ENCODE measurements around the gene CCL20. TPM values are rescaled to one million over a fixed set of nuclear protein-coding genes. Genes with fewer than 3 reads are reported as not detected.

Gene CCL20
- total RNA-seq, 1 donor from 2014 or later: not detected

GRCh38 chr2:227856697-227857096, 43.1 kb downstream of the CCL20 start:
- CTCF ChIA-PET: no interaction called here

DNA sequence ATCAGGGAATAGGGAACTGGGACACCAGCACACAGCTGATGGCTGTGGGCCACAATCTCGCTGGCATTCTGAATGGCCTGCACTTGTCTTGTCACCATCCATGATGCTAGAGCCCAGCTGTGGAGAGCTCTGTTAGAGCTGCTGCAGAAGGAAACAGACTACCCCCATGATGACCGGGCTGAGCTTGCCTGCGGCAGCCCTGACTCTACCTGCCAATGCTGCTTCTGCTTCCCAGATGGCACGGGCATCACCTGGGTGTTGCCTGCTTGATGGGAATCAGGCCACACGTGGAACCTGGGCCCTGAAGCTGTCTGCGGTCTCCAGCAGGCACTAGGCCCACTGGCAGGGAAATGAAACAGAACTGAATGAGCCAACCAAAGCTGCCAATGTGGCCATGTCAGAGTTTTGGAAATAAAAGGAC, 46.6 kb downstream of the CCL20 start:
- Mint-ChIP-seq H3K27me3 (peaks cover 5% of the 10 kb centered on the region), H3K9me3 (no peaks in the 10 kb centered on the region), H3K27ac (no peak overlapping the region), H3K36me3 (ENCODE audit: low read depth) (no peaks in the 10 kb centered on the region), H3K4me1 (no peaks in the 10 kb centered on the region), H3K4me3 (no peak overlapping the region)
- DNase-seq: no peak
- TF ChIP-seq, protein P1, sequence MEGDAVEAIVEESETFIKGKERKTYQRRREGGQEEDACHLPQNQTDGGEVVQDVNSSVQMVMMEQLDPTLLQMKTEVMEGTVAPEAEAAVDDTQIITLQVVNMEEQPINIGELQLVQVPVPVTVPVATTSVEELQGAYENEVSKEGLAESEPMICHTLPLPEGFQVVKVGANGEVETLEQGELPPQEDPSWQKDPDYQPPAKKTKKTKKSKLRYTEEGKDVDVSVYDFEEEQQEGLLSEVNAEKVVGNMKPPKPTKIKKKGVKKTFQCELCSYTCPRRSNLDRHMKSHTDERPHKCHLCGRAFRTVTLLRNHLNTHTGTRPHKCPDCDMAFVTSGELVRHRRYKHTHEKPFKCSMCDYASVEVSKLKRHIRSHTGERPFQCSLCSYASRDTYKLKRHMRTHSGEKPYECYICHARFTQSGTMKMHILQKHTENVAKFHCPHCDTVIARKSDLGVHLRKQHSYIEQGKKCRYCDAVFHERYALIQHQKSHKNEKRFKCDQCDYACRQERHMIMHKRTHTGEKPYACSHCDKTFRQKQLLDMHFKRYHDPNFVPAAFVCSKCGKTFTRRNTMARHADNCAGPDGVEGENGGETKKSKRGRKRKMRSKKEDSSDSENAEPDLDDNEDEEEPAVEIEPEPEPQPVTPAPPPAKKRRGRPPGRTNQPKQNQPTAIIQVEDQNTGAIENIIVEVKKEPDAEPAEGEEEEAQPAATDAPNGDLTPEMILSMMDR (IDR thresholded peaks at IDR 0.05): no peak
- ChIA-PET CTCF (interaction anchor here (1.0 kb wide), 1 partner anchor 30 kb away, joined by 3 read pairs; no protein-coding TSS in a partner anchor), POLR2A (no interaction called here)
- no peak for ATAC-seq (ENCODE audit: low read depth)
- intact Hi-C loops (cut with micrococcal nuclease): loop anchor here (5.0 kb wide), 1 partner anchor 733 kb away; no protein-coding TSS in a partner anchor

More at GRCh38 chr2:227856697-227857096, 43.1 kb downstream of the CCL20 start:
- no peak for DNase-seq
- intact Hi-C loops (cut with micrococcal nuclease): no loop called here
- POLR2A ChIA-PET: no interaction called here
- no peak for ATAC-seq (ENCODE audit: low read depth)
- Mint-ChIP-seq H3K36me3 (ENCODE audit: low read depth) (no peaks in the 10 kb centered on the region), H3K4me1 (no peaks in the 10 kb centered on the region), H3K4me3 (no peak overlapping the region), H3K27me3 (peaks cover 11% of the 10 kb centered on the region), H3K9me3 (no peaks in the 10 kb centered on the region), H3K27ac (no peak overlapping the region)
- TF ChIP-seq, protein P1 (IDR thresholded peaks at IDR 0.05): no peak

GRCh38 chr2:227861011-227861410, 47.4 kb downstream of the CCL20 start:
- TF ChIP-seq, protein P1 (IDR thresholded peaks at IDR 0.05): no peak
- CTCF ChIA-PET: interaction anchor here (1.0 kb wide), 1 partner anchor 29 kb away, joined by 3 read pairs; no protein-coding TSS in a partner anchor
- intact Hi-C loops (cut with micrococcal nuclease): loop anchor here (5.0 kb wide), 1 partner anchor 734 kb away; no protein-coding TSS in a partner anchor

DNA sequence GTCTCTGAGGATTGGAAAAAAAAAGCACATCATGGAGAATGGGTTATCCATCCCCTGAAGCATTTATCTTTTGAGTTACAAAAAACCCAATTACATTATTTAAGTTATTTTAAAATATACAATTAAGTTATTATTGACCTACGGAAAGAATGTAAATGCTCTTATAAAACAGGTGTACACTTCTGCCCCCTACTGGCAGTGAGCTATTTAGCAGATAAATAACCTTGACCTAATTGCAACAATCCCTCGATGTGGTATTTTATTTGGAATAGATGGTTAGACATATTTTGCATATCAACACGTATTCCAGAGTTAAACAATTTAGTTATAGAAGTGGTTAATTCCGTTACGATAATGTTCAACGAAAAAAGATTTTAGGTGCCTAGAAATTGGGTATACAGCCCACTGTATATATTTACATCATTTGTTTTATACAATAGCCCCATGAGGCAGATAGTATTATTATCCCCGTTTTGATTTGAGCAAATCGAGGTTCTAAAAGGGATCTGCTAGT, 48.6 kb downstream of the CCL20 start:
- Mint-ChIP-seq H3K27ac (no peak overlapping the region), H3K4me1 (no peaks in the 10 kb centered on the region), H3K4me3 (no peak overlapping the region), H3K36me3 (ENCODE audit: low read depth) (no peaks in the 10 kb centered on the region), H3K27me3 (no peaks in the 10 kb centered on the region), H3K9me3 (no peaks in the 10 kb centered on the region)
- ATAC-seq (ENCODE audit: low read depth) (no peak), DNase-seq (no peak)
- POLR2A ChIA-PET: no interaction called here
- TF ChIP-seq, protein P1 (IDR thresholded peaks at IDR 0.05): no peak
- intact Hi-C loops (cut with micrococcal nuclease): loop anchor here (1.0 to 5.0 kb wide), 2 partner anchors 204 to 735 kb away; no protein-coding TSS in a partner anchor
- CTCF ChIA-PET: interaction anchor here (0.9 to 1.0 kb wide), 2 partner anchors 11 to 624 kb away, joined by 3 to 5 read pairs; no protein-coding TSS in a partner anchor

More at GRCh38 chr2:227861011-227861410, 47.4 kb downstream of the CCL20 start:
- no peak overlapping the region for H3K27ac Mint-ChIP-seq
- no peaks in the 10 kb centered on the region for H3K36me3 Mint-ChIP-seq (ENCODE audit: low read depth)
- POLR2A ChIA-PET: no interaction called here
- H3K9me3 Mint-ChIP-seq: no peaks in the 10 kb centered on the region
- ATAC-seq (ENCODE audit: low read depth) (no peak), DNase-seq (no peak)
- no peaks in the 10 kb centered on the region for H3K4me1 Mint-ChIP-seq
- H3K4me3 Mint-ChIP-seq: no peak overlapping the region
- peaks cover 2% of the 10 kb centered on the region for H3K27me3 Mint-ChIP-seq

DNA sequence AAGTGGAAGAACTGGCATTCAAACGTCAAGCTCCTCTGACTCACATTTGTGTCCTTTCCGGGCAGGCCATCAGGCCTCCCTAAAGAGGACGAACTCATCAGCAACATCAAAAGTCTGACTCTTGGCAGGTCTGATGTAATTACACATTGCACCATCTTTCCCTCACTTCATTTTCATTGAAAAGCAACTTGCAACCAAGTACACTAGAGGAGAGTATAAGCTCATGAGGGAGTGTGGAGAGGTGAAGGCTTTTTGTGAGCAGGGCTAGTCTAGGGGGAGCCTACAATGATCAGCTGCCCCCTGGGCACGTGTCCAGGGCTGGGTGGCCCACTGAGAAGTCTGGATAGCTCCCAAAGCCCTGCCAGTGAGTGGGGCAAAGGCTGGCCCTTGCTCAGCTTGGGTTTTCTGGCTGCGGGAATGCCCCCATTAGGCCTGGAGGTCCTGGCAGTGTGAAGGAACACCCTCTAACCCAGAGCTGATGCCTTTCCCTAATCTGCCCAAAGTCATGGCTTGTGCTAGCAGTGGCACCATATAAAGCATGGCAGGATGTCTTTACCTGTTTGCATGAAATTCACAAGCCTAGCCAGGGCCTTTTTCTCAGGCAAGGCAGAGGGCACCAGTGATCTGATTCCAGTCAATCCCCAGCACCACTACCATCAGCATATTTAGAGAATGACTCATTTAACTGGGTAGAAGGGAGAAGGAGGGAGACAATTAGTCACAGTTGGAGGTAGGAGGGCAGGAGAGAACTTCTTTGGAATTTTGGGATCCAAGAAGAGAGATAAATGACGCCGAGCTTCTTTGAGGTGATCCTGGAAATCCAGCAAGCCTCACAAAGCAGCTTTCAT, 49.3 kb downstream of the CCL20 start:
- ChIA-PET POLR2A (no interaction called here), CTCF (interaction anchor here (0.9 to 1.0 kb wide), 2 partner anchors 10 to 624 kb away, joined by 3 to 5 read pairs; no protein-coding TSS in a partner anchor)
- ATAC-seq (ENCODE audit: low read depth): no peak
- Mint-ChIP-seq H3K9me3 (no peaks in the 10 kb centered on the region), H3K4me3 (no peak overlapping the region), H3K27me3 (no peaks in the 10 kb centered on the region), H3K36me3 (ENCODE audit: low read depth) (no peaks in the 10 kb centered on the region), H3K27ac (no peak overlapping the region), H3K4me1 (no peaks in the 10 kb centered on the region)
- TF ChIP-seq, protein P1 (IDR thresholded peaks at IDR 0.05): no peak
- intact Hi-C loops (cut with micrococcal nuclease): loop anchor here (1.0 to 5.0 kb wide), 2 partner anchors 205 to 736 kb away; no protein-coding TSS in a partner anchor
- no peak for DNase-seq

All from activated B cell treated with CpG ODN at 0.5 μM for 24 hours (primary cell).